Measurements from ENCODE around the gene PSMD8.
"Not testable (repeated sequence)": the region's sequence is repeated elsewhere in the genome, so short reads cannot be mapped to it uniquely, and the experiment has no call there.

PSMD8 gene

GRCh38 chr19:38411041-38411712, 36.8 kb downstream of the PSMD8 start:
- DNase-seq = no peak

- not testable (repeated sequence) for DNase-seq
These were observed 37.5 kb downstream of the PSMD8 start for GRCh38 chr19:38411898-38412297.

GRCh38 chr19:38412491-38412890, 38.1 kb downstream of the PSMD8 start:
- no peak for DNase-seq

GRCh38 chr19:38412961-38413360, 38.6 kb downstream of the PSMD8 start:
- no peak for DNase-seq

GRCh38 chr19:38413416-38413815, 39.0 kb downstream of the PSMD8 start:
- no peak for DNase-seq

- no peak for DNase-seq
These were observed 42.8 kb downstream of the PSMD8 start for GRCh38 chr19:38417146-38417543.

GRCh38 chr19:38417544-38418506, 43.5 kb downstream of the PSMD8 start:
- DNase-seq = no peak

- no peak for DNase-seq
These were observed 46.6 kb downstream of the PSMD8 start for GRCh38 chr19:38420935-38421334.

- no peak for DNase-seq
These were observed 47.5 kb downstream of the PSMD8 start for GRCh38 chr19:38421856-38422255.

- DNase-seq = no peak
These were observed 48.1 kb downstream of the PSMD8 start for GRCh38 chr19:38422438-38422837.

GRCh38 chr19:38424272-38424671, 49.9 kb downstream of the PSMD8 start:
- DNase-seq = no peak

GRCh38 chr19:38425222-38425809, 50.9 kb downstream of the PSMD8 start:
- DNase-seq = no peak

GRCh38 chr19:38425810-38426466, 51.6 kb downstream of the PSMD8 start, which contains the start of gene RASGRP4:
Gene RASGRP4 (minus strand): TSS chr19:38426219. CDS start chr19:38426091, 128 bp downstream.
- no peak for DNase-seq

- not testable (repeated sequence) for DNase-seq
These were observed 52.8 kb downstream of the PSMD8 start for GRCh38 chr19:38427035-38427677.

GRCh38 chr19:38429055-38429810, 54.9 kb downstream of the PSMD8 start:
- no peak for DNase-seq

GRCh38 chr19:38429811-38430156, 55.4 kb downstream of the PSMD8 start:
- no peak for DNase-seq

GRCh38 chr19:38430931-38431330, 56.6 kb downstream of the PSMD8 start:
- DNase-seq = no peak

- no peak for DNase-seq
These were observed 58.9 kb downstream of the PSMD8 start, which contains the start of gene RYR1 for GRCh38 chr19:38433268-38433733. Gene RYR1 (plus strand): TSS chr19:38433691. CDS start chr19:38433830, 139 bp downstream.
